Osteocyte (in vitro differentiated cells): Measurements from ENCODE around the gene RAB27B. TPM values are rescaled to one million over a fixed set of nuclear protein-coding genes. Genes with fewer than 3 reads are reported as not detected.

Experiments used
- DNase-seq: peaks from one replicate; pipeline ENCODE4 v3.0.0; 2021; ENCODE audit warnings: mixed read lengths; ENCODE audit not compliant: unreplicated experiment; ENCODE audit errors: extremely low spot score
- H3K27ac Mint-ChIP-seq: one replicate; pipeline ENCODE4 v1.8.0; 2021; ENCODE audit warnings: mild to moderate bottlenecking, mixed read lengths; ENCODE audit not compliant: unreplicated experiment
- H3K27me3 Mint-ChIP-seq: one replicate; pipeline ENCODE4 v1.8.0; 2021; ENCODE audit warnings: mixed read lengths; ENCODE audit not compliant: unreplicated experiment
- H3K36me3 Mint-ChIP-seq: one replicate; pipeline ENCODE4 v1.8.0; 2021; ENCODE audit warnings: mixed read lengths; ENCODE audit not compliant: unreplicated experiment
- H3K4me1 Mint-ChIP-seq: one replicate; pipeline ENCODE4 v1.8.0; 2021; ENCODE audit warnings: mixed read lengths; ENCODE audit not compliant: unreplicated experiment
- H3K4me3 Mint-ChIP-seq: one replicate; pipeline ENCODE4 v1.8.0; 2021; ENCODE audit warnings: mild to moderate bottlenecking, moderate library complexity, mixed read lengths; ENCODE audit not compliant: unreplicated experiment
- H3K9me3 Mint-ChIP-seq: one replicate; pipeline ENCODE4 v1.8.0; 2021; ENCODE audit warnings: mixed read lengths; ENCODE audit not compliant: unreplicated experiment
- long read RNA-seq: library from polyadenylated mRNA; unstranded; transcript quantifications from one replicate; pipeline ENCODE4 v2.0.0, GENCODE V29; 2021
- total RNA-seq: library from RNA; stranded (reverse); gene quantifications from 2 replicates; pipeline ENCODE4 v1.2.1, GENCODE V29; 2021
- TF ChIP-seq, protein P1 (sequence below): fragments of 200-600 bp; sonication (generic); IDR thresholded peaks from 2 replicates; pipeline ENCODE4 v1.5.0; 2021; ENCODE audit warnings: antibody characterized with exemption, mild to moderate bottlenecking, moderate library complexity

The RAB27B gene, protein sequence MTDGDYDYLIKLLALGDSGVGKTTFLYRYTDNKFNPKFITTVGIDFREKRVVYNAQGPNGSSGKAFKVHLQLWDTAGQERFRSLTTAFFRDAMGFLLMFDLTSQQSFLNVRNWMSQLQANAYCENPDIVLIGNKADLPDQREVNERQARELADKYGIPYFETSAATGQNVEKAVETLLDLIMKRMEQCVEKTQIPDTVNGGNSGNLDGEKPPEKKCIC
- 1.9 and 2.1 TPM in 2 replicates for total RNA-seq
- long read RNA-seq, full-length matches to known transcripts = 5 of 7 reads
- long read RNA-seq, partial matches to known transcripts = 0 of 7 reads
- long read RNA-seq, other reads (novel, unspliced or antisense) = 2 of 7 reads

DNA sequence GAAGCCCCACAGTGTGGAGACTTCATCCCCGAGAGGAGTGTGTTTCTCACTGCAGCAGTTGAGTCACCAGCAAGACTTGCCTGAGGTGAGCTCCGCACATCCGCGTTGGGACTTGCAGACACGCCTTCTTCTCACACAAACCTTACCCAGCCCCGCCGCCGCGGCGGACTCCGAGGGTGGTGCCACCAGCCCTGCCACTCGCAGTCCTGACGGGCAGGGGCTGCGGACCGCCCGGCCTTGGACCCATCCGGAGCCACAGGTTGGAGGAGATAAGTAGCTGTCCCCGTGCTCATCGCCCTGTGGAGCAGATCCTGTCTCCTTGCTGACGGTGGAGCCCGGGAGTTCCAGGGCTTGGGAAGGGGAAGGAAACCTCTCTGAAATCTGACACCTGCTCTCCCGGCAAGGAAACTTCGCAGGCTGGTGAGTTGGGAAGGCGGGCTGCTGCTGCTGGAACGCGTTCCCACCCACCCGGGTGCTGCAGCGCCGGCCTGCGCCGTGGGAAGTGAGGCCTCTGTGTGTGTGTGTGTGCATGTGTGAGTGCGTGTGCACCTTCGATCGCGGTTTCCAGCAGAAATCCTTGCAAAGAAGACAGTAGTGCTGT, at the start of gene RAB27B:
TSS of gene RAB27B (plus strand) at position 197 of the 601 bp plus-strand sequence. CDS start 49,109 bp downstream, outside the sequence.
- peak; percentile 88 for DNase-seq
- TF ChIP-seq, protein P1, sequence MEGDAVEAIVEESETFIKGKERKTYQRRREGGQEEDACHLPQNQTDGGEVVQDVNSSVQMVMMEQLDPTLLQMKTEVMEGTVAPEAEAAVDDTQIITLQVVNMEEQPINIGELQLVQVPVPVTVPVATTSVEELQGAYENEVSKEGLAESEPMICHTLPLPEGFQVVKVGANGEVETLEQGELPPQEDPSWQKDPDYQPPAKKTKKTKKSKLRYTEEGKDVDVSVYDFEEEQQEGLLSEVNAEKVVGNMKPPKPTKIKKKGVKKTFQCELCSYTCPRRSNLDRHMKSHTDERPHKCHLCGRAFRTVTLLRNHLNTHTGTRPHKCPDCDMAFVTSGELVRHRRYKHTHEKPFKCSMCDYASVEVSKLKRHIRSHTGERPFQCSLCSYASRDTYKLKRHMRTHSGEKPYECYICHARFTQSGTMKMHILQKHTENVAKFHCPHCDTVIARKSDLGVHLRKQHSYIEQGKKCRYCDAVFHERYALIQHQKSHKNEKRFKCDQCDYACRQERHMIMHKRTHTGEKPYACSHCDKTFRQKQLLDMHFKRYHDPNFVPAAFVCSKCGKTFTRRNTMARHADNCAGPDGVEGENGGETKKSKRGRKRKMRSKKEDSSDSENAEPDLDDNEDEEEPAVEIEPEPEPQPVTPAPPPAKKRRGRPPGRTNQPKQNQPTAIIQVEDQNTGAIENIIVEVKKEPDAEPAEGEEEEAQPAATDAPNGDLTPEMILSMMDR = no peak
- peaks cover 10% of the 10 kb centered on the region for H3K9me3 Mint-ChIP-seq
- peaks cover 29% of the 10 kb centered on the region for H3K27me3 Mint-ChIP-seq
- H3K36me3 Mint-ChIP-seq = peaks cover 5% of the 10 kb centered on the region
- peak within 1 kb of the TSS; percentile 65 for H3K27ac Mint-ChIP-seq
- peaks cover 18% of the 10 kb centered on the region for H3K4me1 Mint-ChIP-seq
- peak within 1 kb of the TSS; percentile 76 for H3K4me3 Mint-ChIP-seq

- TF ChIP-seq, protein P1 = no peak
- no peak overlapping the region for H3K4me3 Mint-ChIP-seq
- H3K27ac Mint-ChIP-seq = no peak overlapping the region
- peaks cover 18% of the 10 kb centered on the region for H3K4me1 Mint-ChIP-seq
- DNase-seq = no peak
- H3K9me3 Mint-ChIP-seq = no peaks in the 10 kb centered on the region
- H3K27me3 Mint-ChIP-seq = no peaks in the 10 kb centered on the region
- H3K36me3 Mint-ChIP-seq = no peaks in the 10 kb centered on the region
Observed at GRCh38 chr18:54780285-54780861, 47.9 kb upstream of the RAB27B start.

DNA sequence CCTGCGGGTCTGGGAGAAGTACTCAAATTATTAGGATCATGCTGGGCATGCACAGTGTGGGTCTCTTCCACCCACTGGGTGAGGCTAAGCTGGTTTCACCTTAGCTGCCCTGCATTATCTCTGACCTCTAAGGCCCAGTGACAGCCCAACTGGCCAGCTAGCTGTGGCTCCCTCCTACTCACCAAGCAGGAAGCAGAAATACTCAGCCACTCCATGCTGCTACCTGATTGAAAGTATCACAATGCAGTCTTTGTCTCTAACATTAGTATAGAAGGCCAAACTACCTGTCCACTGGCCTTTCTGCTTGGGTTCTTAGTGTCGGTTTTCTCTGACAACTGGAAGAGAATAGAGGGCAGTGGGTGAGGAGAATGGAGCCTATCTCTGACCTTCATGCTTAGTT, 47.3 kb upstream of the RAB27B start:
- Mint-ChIP-seq H3K27ac (no peak overlapping the region), H3K9me3 (no peaks in the 10 kb centered on the region)
- TF ChIP-seq, protein P1 = no peak

DNA sequence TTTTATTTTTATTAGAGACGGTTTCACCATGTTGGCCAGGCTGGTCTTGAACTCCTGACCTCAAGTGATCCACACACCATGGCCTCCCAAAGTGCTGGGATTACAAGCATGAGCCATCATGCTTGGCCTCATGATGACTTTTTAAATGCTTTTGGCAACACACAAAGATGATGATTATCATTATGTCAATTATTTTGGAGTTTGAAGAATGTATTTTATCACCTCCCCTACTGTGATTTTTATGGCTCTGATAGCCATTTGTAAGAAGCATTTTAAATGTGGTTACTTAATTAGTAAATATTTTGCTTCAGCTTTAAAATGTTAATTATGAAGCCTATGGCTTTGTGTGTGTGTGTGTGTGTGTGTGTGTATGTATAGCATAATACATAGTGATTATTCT, 45.1 kb upstream of the RAB27B start:
- Mint-ChIP-seq H3K4me3 (no peak overlapping the region), H3K9me3 (no peaks in the 10 kb centered on the region), H3K36me3 (no peaks in the 10 kb centered on the region), H3K4me1 (peaks cover 4% of the 10 kb centered on the region), H3K27ac (no peak overlapping the region), H3K27me3 (peaks cover 2% of the 10 kb centered on the region)
- TF ChIP-seq, protein P1 = no peak
- DNase-seq = no peak

More for the DNA sequence above, 47.3 kb upstream of the RAB27B start:
- peaks cover 1% of the 10 kb centered on the region for H3K27me3 Mint-ChIP-seq
- no peak overlapping the region for H3K4me3 Mint-ChIP-seq
- H3K36me3 Mint-ChIP-seq = no peaks in the 10 kb centered on the region
- no peak for DNase-seq
- peaks cover 12% of the 10 kb centered on the region for H3K4me1 Mint-ChIP-seq

DNA sequence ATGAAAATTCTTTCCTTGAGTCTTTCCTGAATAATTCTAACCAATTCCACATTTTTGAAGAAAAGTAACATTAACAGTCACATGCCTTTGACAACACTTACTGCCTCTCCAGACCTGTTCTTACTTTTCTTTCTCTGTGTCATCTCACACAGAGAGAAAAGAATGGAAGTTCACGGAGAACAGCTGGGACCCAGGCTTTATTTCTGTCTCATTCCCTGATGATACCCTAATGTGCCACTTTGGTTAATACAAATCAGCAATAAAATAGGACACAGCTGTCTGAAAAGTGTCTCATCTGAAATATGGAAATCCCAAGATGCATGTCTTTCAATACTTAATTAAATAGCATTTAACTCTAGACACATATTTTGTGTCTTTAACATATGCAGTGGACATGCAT, 42.1 kb upstream of the RAB27B start:
- DNase-seq = no peak
- TF ChIP-seq, protein P1 = no peak
- peaks cover 2% of the 10 kb centered on the region for H3K27me3 Mint-ChIP-seq
- no peaks in the 10 kb centered on the region for H3K9me3 Mint-ChIP-seq
- no peak overlapping the region for H3K27ac Mint-ChIP-seq
- H3K36me3 Mint-ChIP-seq = no peaks in the 10 kb centered on the region
- H3K4me3 Mint-ChIP-seq = no peak overlapping the region
- peaks cover 4% of the 10 kb centered on the region for H3K4me1 Mint-ChIP-seq
